ENCODE measurements around the gene ABHD16A.

Gene ABHD16A

GRCh38 chr6:31639449-31639861, 63.7 kb downstream of the ABHD16A start:
- no peak for DNase-seq (ENCODE audit: low spot score)

- no peak for DNase-seq (ENCODE audit: low spot score)
These were observed 64.1 kb downstream of the ABHD16A start for GRCh38 chr6:31639043-31639442.
